Stomach smooth muscle (tissue), 2 donors: ENCODE measurements around the gene CCDC136.

Experiments used
- H3K27ac ChIP-seq: one replicate; pipeline ENCODE4 v1.7.0; 2013; ENCODE audit warnings: mild to moderate bottlenecking, low read length, inconsistent platforms
- H3K27me3 ChIP-seq, 2 donors: one replicate each; pipeline ENCODE4 v1.7.0; 2013; ENCODE audit warnings: low read length in 2 of 2; ENCODE audit not compliant: insufficient read depth in 2 of 2, control insufficient read depth in 1 of 2
- H3K36me3 ChIP-seq, 2 donors: one replicate each; pipeline ENCODE4 v1.7.0; 2013; ENCODE audit warnings: low read length in 2 of 2; ENCODE audit not compliant: control insufficient read depth in 2 of 2, insufficient read depth in 2 of 2
- H3K4me1 ChIP-seq: one replicate; pipeline ENCODE4 v1.7.0; 2013; ENCODE audit warnings: low read length; ENCODE audit not compliant: control insufficient read depth, insufficient read depth
- H3K4me3 ChIP-seq, 2 donors: one replicate each; pipeline ENCODE4 v1.7.0; 2013; ENCODE audit warnings: low read length in 2 of 2
- H3K9ac ChIP-seq, 2 donors: one replicate each; pipeline ENCODE4 v1.7.0; 2013; ENCODE audit warnings: low read length in 2 of 2, mild to moderate bottlenecking in 1 of 2
- H3K9me3 ChIP-seq, 2 donors: one replicate each; pipeline ENCODE4 v1.7.0; 2013; ENCODE audit warnings: low read length in 2 of 2; ENCODE audit not compliant: control insufficient read depth in 2 of 2
- donor health status: healthy.
- donor health status: Pancreatic carcinoma.

Gene CCDC136

DNA sequence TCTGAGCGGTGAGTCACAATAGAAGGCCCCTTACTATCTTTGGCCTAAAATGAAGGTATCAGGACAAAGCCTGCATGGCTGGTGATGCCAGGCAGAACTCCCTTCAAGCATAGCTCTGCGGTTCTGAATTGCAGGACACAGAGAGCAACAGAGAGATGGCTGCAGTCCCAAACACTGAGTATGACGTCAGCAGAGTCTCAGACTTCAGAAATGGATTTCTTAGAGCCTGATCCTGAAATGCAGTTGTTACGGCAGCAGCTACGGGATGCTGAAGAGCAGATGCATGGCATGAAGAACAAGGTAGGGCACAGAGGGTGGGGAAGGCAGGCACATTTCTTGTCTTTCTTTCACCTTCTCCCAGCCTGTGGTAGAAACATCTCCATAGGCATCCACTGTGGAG, 13.5 kb downstream of the CCDC136 start:
- H3K4me1 ChIP-seq: no peaks in the 10 kb centered on the region
- H3K9ac ChIP-seq: no peak overlapping the region
- no peak overlapping the region for H3K4me3 ChIP-seq
- no peak overlapping the region for H3K27ac ChIP-seq
- H3K36me3 ChIP-seq: peaks cover 54 to 55% of the 10 kb centered on the region in 2 donors
- H3K27me3 ChIP-seq: no peaks in the 10 kb centered on the region
- no peaks in the 10 kb centered on the region for H3K9me3 ChIP-seq

DNA sequence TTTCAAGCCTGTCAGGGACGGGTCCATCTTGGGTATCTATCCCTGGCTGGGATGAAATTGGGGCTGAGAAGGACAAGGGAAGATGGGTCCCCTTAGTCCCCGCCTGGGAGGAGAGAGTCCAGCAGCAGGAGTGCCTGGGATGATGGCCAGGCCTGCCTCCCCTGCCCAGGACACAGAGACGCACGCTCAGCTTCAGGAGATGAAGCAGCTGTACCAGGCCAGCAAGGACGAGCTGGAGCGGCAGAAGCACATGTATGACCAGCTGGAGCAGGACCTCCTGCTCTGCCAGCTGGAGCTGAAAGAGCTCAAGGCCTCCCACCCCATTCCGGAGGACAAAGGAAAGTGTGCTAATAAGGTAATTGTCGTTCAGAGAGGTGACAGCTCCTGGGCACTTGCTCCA, 15.4 kb downstream of the CCDC136 start:
- H3K27me3 ChIP-seq: no peaks in the 10 kb centered on the region
- no peaks in the 10 kb centered on the region for H3K9me3 ChIP-seq
- peaks cover 53 to 58% of the 10 kb centered on the region in 2 donors for H3K36me3 ChIP-seq
- no peak overlapping the region for H3K9ac ChIP-seq
- no peaks in the 10 kb centered on the region for H3K4me1 ChIP-seq
- H3K27ac ChIP-seq: no peak overlapping the region
- H3K4me3 ChIP-seq: no peak overlapping the region

DNA sequence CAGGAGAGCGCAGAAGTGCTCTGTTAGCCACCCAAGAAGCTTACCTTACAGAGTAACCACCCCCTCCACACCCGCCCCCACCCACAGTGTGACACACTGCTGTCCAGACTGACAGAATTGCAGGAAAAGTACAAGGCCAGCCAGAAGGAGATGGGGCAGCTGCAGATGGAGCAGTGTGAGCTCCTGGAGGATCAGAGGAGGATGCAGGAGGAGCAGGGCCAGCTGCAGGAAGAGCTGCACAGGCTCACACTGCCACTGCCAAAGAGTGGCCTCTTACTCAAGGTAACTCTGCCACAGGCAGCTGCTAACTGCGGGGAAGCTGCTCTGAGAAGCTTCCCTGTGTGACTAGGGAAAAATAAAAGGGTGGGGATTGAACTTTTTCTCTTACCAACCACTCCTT, 17.6 kb downstream of the CCDC136 start:
- no peak overlapping the region for H3K27ac ChIP-seq
- H3K36me3 ChIP-seq: peaks cover 54 to 58% of the 10 kb centered on the region in 2 donors
- H3K4me1 ChIP-seq: no peaks in the 10 kb centered on the region
- H3K27me3 ChIP-seq: no peaks in the 10 kb centered on the region
- H3K9me3 ChIP-seq: no peaks in the 10 kb centered on the region
- no peak overlapping the region for H3K9ac ChIP-seq
- H3K4me3 ChIP-seq: no peak overlapping the region

DNA sequence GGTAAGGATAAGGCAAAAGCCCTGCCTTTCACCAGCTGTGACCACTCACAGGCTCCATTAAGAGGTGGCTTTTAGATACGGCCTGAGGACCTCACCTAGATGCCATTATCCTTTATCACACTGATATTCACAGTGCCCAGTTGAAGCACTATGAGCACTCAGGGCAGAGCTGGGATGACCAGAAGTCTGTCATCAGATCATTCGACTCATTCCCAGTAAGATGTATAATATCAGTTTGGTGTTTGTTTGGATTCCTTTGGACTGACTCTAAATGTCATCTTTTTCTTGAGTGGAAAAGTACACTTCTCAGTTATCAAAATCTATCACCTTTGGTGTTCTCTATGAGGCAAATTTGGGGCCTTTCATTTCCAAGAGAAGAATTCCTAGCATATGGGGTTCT, 18.7 kb downstream of the CCDC136 start:
- Histone ChIP-seq H3K4me3 (no peak overlapping the region), H3K27me3 (no peaks in the 10 kb centered on the region), H3K9ac (no peak overlapping the region), H3K36me3 (peaks cover 45 to 48% of the 10 kb centered on the region in 2 donors), H3K27ac (no peak overlapping the region), H3K9me3 (no peaks in the 10 kb centered on the region), H3K4me1 (no peaks in the 10 kb centered on the region)

DNA sequence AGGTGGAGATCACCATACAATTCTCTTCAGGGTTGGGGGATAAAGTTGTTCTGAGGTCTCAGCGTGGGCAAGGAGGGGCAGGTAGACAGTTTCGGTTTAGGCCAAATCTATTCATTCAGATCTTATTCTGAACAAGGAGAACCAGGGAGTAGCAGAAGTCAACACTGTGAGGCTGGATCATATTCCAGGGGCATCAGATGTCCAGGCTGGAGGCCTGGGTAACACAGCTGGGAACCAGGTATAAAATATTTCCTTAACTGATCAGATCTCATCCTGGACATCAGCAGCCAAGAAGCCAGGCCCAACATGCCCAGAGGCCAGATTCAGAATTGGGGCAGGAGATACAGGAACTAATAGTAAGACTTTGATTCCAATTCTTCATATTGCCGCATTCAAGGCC, 19.2 kb downstream of the CCDC136 start:
- Histone ChIP-seq H3K9ac (no peak overlapping the region), H3K9me3 (no peaks in the 10 kb centered on the region), H3K4me1 (no peaks in the 10 kb centered on the region), H3K27ac (no peak overlapping the region), H3K27me3 (no peaks in the 10 kb centered on the region), H3K36me3 (peaks cover 40 to 42% of the 10 kb centered on the region in 2 donors), H3K4me3 (no peak overlapping the region)

DNA sequence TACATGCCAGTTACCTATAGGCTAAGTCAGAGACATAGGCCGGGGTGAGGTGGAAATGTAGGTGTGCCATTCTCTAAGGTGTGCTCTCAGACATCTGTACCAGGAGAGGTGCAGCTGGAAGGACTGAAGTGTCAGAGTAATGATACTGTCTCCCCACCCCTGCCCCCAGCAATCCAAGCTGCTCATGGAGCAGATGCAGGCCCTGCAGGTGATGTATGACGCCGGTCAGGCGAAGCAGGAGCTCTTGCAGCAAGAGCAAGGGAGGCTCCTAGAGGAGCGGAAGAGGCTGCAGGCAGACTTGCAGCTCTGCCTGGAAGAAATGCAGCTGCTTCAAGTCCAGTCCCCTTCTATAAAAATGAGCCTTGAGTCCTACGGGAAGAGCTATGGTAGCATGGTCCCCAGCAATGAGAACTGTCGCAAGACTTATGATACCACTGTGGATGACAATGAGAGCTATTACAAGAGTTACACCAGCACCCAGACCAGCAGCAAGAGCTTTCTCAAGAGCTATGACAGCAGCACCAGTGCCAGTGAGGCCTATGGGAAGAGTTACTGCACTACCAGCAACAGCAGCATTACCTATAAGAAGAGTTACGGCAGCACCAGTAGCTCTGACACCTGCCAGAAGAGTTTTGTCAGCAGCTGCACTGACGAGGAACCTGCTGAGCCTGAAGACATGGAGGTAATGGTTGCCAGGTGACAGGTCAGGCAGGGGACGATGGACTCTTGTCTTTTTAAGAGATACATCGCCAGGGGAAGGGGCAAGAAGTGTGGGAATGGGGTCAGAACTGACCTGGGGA, 20.1 kb downstream of the CCDC136 start:
- H3K27me3 ChIP-seq: no peaks in the 10 kb centered on the region
- no peaks in the 10 kb centered on the region for H3K4me1 ChIP-seq
- no peaks in the 10 kb centered on the region for H3K9me3 ChIP-seq
- no peak overlapping the region for H3K27ac ChIP-seq
- H3K9ac ChIP-seq: no peak overlapping the region
- no peak overlapping the region for H3K4me3 ChIP-seq
- peaks cover 32 to 36% of the 10 kb centered on the region in 2 donors for H3K36me3 ChIP-seq

DNA sequence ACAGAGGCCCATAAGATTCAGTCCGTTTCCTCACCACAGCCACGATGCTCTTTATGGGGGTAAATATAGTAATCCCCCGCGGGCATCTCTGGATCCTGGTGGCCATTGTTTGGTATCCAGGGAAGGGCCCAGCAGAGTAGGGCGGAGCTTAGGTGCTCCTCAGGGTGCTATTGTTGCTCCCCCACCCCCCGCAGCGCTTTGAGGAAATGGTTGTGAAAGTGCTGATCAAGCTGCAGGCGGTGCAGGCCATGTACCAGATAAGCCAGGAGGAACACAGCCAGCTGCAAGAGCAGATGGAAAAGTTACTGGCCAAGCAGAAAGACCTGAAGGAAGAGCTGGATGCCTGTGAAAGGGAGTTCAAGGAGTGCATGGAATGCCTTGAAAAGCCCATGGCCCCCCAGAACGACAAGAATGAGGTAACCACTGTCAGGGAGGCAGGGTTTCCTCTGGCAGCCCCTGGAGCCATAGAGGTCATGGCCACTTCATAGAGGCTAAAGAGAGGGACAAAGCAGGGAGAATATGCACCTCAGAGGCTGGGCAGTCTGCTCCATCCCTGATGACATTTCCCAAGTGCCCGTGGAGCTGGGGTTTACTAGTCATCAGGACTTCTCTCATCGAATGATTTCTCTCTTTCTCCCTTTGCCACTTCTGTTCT, 20.9 kb downstream of the CCDC136 start:
- H3K4me1 ChIP-seq: peaks cover 3% of the 10 kb centered on the region
- H3K4me3 ChIP-seq: no peak overlapping the region
- no peaks in the 10 kb centered on the region for H3K9me3 ChIP-seq
- no peak overlapping the region for H3K27ac ChIP-seq
- H3K36me3 ChIP-seq: peaks cover 26 to 30% of the 10 kb centered on the region in 2 donors
- H3K9ac ChIP-seq: no peak overlapping the region
- no peaks in the 10 kb centered on the region for H3K27me3 ChIP-seq

DNA sequence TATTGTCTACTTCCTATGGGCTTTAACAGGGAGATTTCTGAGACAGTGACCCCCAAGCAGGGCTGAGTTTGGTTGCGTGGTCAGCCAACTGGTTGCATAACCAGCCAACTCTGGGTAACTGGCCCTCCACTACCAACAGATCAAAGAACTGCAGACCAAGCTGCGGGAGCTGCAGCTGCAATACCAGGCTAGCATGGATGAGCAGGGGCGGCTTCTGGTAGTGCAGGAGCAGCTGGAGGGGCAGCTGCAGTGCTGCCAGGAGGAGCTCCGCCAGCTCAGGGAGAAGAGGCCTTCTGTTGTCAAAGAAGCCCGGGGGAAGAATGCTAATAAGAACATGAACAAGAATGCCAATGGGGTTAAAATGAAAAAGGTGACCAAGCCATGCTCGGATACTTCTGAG, 22.7 kb downstream of the CCDC136 start:
- Histone ChIP-seq H3K27ac (no peak overlapping the region), H3K9ac (no peak overlapping the region), H3K27me3 (no peaks in the 10 kb centered on the region), H3K9me3 (no peaks in the 10 kb centered on the region), H3K36me3 (peaks cover 13 to 24% of the 10 kb centered on the region in 2 donors), H3K4me1 (peaks cover 14% of the 10 kb centered on the region), H3K4me3 (no peak overlapping the region)

DNA sequence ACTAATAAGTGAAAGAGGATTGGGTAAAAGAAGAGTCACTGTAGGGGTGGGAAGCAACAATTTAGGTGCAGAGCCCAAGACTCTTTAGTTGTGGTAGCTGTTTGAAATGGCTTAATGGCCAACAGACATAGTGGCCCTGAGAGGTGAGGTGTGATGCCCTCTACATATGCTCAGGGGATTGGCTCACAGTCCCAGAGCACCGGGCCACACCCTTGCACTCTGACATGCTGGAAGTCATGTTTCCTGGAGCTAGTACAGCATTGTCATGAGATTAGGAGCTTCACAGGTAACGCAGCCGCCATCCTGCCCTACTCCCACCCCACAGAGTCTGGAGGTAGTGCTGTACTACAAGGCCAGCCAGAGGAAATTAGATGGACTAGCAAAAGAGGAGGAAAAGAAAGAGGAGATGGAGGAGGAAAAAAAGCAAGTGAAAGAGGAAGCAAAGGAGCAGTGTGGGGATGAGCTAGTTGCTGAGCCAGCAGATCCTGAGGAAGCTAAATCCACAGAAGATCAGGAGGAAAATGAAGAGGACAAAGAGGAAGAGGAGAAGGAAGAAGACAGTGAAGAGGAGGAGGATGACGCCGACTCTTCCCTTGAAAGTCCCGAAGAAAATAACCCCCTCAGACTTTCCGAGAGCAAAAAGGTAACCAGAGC, 23.6 kb downstream of the CCDC136 start:
- Histone ChIP-seq H3K4me1 (peaks cover 14% of the 10 kb centered on the region), H3K27me3 (no peaks in the 10 kb centered on the region), H3K9me3 (no peaks in the 10 kb centered on the region), H3K9ac (no peak overlapping the region), H3K27ac (no peak overlapping the region), H3K4me3 (no peak overlapping the region), H3K36me3 (peaks cover 12 to 17% of the 10 kb centered on the region in 2 donors)

DNA sequence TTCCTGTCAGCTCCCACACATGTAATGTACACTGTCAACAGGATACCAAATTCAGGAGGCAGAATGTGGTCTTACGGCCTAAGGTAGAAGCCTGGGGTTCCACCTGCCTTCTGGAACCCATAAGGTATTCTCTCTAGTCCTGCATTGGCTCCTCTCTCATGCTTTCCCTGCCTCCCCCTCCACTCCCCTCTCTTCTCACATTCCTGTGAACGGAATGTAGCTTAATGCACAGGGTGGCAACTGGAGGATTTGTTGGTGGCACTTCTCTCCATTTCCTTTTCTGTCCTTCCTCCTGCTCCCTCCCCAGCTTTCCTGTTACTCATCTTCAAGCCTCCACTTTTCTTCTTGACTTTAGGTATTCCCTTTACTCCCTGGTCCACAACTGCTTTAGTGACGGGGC, 26.9 kb downstream of the CCDC136 start:
- no peak overlapping the region for H3K4me3 ChIP-seq
- peak overlapping the region; percentile 24 for H3K27ac ChIP-seq
- no peak overlapping the region for H3K9ac ChIP-seq
- H3K27me3 ChIP-seq: no peaks in the 10 kb centered on the region
- H3K4me1 ChIP-seq: peaks cover 14% of the 10 kb centered on the region
- no peaks in the 10 kb centered on the region for H3K36me3 ChIP-seq
- no peaks in the 10 kb centered on the region for H3K9me3 ChIP-seq
